A549 treated with AZD2906 at 1 μM for 4 hours (cell line): ENCODE data around the gene TPGS1. TPM values are rescaled to one million over a fixed set of nuclear protein-coding genes. Genes with fewer than 3 reads are reported as not detected.

ENCODE experiments used
- total RNA-seq: library from RNA; stranded (reverse); fragments of 200-300 nt; extraction: Qiagen RNA extraction; gene quantifications from 5 replicates; pipeline ENCODE4 v1.2.3, GENCODE V29; 2022

The TPGS1 gene, protein sequence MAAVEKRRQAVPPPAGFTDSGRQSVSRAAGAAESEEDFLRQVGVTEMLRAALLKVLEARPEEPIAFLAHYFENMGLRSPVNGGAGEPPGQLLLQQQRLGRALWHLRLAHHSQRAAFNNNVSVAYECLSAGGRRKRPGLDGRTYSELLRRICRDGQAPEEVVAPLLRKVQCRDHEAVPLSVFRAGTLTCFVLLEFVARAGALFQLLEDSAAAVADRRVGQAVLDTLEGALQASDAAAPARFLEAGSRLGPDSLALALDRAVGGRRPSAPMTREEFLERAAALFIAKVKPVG
- total RNA-seq, result 11.4 to 18.4 TPM (median 17.4 TPM) in 5 replicates

DNA sequence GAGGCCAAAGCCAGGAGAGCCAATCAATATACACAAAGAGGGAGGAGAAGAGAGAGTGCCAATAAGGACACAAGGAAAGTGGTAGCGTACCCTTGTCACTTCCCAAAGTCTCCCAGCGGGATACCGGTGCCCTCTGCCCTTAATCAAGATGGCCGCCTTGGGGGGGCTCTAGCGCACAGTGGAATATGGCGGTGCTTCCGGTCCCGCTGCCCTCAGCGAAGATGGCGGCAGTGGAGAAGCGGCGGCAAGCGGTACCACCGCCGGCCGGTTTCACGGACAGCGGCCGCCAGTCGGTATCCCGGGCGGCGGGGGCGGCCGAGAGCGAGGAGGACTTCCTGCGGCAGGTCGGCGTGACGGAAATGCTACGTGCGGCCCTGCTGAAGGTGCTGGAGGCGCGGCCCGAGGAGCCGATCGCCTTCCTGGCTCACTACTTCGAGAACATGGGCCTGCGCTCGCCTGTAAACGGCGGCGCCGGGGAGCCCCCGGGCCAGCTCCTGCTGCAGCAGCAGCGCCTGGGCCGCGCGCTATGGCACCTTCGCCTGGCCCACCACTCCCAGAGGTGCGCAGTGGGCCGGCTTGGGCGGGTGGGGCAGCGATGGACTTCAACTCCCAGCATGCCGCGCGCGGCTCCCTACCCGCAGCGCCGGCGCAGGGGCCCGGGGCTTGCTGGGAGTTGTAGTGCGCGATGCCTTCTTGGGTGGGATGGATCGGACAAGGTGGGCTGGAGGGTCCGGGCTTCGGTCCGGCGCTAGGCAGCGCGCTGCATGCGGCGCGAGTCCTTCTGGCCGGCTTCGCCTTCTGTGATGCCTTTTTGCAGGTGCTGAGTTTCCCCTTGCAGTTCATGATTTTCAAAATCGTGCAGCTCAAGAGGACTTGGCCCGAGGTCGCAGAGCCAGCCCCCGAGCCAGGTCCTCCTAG, at the start of gene TPGS1:
Gene TPGS1 (plus strand): TSS at position 212 of the 918 bp plus-strand sequence. CDS start 10 bp downstream, at position 222.

DNA sequence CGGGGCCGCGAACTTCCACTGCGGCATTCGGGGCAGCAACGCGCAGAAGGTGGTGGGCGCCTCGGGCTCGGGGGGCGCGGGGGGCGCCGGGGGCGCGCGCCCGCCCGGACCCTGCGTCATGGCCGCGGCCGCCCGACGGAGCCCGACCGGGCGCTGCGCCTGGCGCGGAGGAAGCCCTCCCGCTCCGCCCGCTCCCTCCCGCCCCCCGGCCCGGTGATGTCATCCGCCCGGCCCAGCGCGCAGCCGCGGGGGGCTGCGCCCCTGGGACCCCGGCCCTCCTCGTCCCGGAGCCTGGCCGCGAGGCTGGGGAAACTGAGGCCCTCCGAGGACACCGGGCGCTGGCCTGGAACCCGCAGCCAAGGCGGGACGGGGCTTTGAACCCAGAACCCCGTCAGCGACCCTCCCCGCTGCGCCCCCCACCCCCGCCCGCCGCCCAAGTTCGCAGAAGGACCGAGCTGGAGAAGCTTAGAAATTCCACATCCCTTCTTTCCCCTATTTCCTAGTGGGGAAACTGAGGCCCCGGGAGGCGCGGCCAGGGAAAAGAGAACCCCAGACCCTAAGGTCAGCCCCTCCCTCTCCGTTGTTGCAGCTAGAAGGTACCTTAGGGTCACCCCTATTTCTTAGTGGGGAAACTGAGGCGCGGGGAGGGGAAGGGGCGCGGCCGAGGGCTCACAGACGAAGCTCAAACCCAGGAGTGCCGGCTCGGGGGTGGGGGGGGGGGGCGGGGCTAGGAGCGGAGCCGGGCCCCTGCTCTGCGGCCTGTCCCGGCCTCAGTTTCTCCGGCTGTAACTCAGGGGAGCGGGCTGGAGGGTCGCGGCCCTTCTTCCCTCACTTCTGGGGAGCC, 46.2 kb upstream of the TPGS1 start, which contains the start of gene SHC2:
Gene SHC2 (minus strand): TSS at position 157 of the 844 bp plus-strand sequence. CDS start 37 bp downstream, at position 120.

DNA sequence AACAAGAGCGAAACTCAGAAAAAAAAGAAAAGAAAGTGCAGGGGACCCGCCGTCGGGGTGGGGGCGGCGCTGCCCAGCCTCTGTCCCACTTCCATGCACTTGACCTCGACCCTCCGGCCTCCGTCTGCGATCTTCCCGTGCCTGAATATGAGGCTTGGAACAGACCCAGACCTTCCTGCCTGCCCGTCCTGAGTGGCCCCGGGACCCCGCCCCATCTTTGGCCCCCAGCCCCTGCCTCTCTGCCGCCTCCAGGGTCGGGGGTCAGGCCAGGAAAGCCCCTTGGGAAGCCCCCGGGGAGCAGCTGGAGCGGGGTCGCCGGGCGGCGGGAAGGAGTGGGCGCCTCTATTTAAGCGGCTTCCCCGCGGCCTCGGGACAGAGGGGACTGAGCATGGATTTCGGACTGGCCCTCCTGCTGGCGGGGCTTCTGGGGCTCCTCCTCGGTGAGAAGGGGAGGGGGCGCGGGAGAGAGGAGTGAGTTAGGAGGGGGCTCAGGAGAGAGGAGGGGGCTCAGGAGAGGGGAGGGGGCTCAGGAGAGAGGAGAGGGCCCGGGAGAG, 11.1 kb upstream of the TPGS1 start, which contains the start of gene MADCAM1:
Gene MADCAM1 (plus strand): TSS at position 375 of the 554 bp plus-strand sequence. CDS start 14 bp downstream, at position 389.

DNA sequence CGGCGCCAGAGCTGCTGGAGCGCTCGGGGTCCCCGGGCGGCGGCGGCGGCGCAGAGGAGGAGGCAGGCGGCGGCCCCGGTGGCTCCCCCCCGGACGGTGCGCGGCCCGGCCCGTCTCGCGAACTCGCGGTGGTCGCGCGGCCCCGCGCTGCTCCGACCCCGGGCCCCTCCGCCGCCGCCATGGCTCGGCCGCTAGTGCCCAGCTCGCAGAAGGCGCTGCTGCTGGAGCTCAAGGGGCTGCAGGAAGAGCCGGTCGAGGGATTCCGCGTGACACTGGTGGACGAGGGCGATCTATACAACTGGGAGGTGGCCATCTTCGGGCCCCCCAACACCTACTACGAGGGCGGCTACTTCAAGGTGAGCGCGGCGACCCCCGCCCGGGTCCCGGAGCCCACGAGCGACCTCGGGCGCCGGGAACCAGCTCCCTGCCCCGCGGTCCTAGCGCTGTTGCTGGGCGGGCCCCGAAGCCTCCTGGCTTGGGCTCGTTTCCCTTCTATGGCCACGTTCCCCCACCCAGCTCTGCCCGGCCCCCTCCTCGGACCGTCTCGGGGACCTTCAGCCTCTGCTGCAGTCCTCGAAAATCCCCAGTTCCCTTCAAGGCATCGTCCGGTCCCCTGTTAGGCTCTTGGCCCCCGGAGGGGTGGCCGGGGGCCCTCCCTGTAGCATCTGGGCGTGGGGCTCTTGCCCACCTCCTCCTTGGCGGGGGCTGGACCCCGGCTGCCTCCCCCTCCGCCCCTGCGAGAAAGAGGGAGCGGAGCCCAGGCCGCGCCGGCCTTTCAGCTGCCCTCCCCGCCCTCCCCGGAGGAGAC, 24.7 kb downstream of the TPGS1 start, which contains the start of gene CDC34:
Gene CDC34 (plus strand): TSS at position 8 of the 808 bp plus-strand sequence. CDS start 172 bp downstream, at position 180.

DNA sequence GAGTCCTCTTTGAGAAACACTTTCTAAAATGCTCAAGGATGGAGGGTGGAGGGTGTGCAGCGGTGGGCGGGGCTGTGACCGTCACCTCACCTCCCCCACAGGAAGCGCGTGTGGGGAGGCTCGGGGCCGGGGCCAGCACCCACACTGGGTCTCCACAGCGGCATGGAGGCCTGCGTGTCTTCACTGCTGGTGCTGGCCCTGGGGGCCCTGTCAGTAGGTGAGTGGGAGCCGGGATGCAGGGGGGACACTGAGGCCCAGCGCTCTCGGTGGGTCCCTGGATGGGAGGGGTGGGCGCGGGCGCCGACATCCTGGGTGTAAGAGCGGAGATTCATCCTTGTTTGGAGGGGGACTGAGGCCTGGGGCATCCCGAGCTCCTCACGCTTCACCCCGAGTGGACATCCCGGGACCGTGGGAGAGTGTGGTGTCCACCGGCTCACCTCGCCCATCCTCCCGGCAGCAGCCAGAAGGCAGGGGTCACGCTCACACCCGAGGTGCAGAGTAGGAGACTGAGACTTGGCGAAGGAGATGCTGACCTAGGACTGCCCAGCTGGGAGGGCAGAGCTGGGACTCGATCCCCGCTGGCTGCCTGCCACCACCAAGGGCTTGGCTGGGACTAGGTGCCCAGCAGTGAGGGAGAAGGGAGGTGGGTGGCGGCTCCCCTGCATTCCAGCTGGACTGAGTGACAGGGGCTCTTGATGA, 36.8 kb downstream of the TPGS1 start, which contains the start of gene GZMM:
Gene GZMM (plus strand): TSS at position 144 of the 699 bp plus-strand sequence. CDS start 19 bp downstream, at position 163.

Other genes with a start within 250 kb of the TPGS1 start
- 75.6 to 112 TPM (median 102 TPM) in 5 replicates for gene PLPP2, start 216.1 kb upstream of the TPGS1 start, total RNA-seq
- gene MIER2, start 162.7 kb upstream of the TPGS1 start, total RNA-seq, result 14.0 to 20.1 TPM (median 18.9 TPM) in 5 replicates
- gene C2CD4C, start 98.3 kb upstream of the TPGS1 start, total RNA-seq, result 0.35 to 0.70 TPM (median 0.53 TPM) in 5 replicates
- gene SHC2, start 46.5 kb upstream of the TPGS1 start, total RNA-seq, result 0.79 to 1.5 TPM (median 0.93 TPM) in 5 replicates
- gene MADCAM1, start 11.0 kb upstream of the TPGS1 start, total RNA-seq, result 0.15 to 0.45 TPM (median 0.30 TPM) in 5 replicates
- gene CDC34, start 24.3 kb downstream of the TPGS1 start, total RNA-seq, result 59.1 to 93.2 TPM (median 92.5 TPM) in 5 replicates
- 0.29 to 0.47 TPM (median 0.32 TPM) in 4 of 5 replicates, not detected in the other for gene GZMM, start 36.6 kb downstream of the TPGS1 start, total RNA-seq
- 658 to 742 TPM (median 709 TPM) in 5 replicates for gene BSG, start 65.1 kb downstream of the TPGS1 start, total RNA-seq
- 26.6 to 37.3 TPM (median 36.3 TPM) in 5 replicates for gene HCN2, start 82.4 kb downstream of the TPGS1 start, total RNA-seq
- gene POLRMT, start 126.0 kb downstream of the TPGS1 start, total RNA-seq, result 63.3 to 94.7 TPM (median 88.7 TPM) in 5 replicates
- 0.46 to 0.82 TPM (median 0.66 TPM) in 5 replicates for gene FGF22, start 132.4 kb downstream of the TPGS1 start, total RNA-seq
- 54.8 to 75.9 TPM (median 73.1 TPM) in 5 replicates for gene RNF126, start 155.7 kb downstream of the TPGS1 start, total RNA-seq
- 217 to 278 TPM (median 258 TPM) in 5 replicates for gene FSTL3, start 168.9 kb downstream of the TPGS1 start, total RNA-seq
- 0.17 to 0.18 TPM in 2 of 5 replicates, not detected in the others for gene PRSS57, start 188.0 kb downstream of the TPGS1 start, total RNA-seq
- 11.4 to 15.5 TPM (median 14.4 TPM) in 5 replicates for gene PALM, start 201.4 kb downstream of the TPGS1 start, total RNA-seq
- gene MISP, start 243.6 kb downstream of the TPGS1 start, total RNA-seq, result 67.9 to 84.4 TPM (median 83.1 TPM) in 5 replicates